H1 (cell line): Measurements from ENCODE around the gene LAIR2. TPM values are rescaled to one million over a fixed set of nuclear protein-coding genes. Genes with fewer than 3 reads are reported as not detected.

Source experiments
- CTCF ChIA-PET: fragments of 300-600 bp; sonication (Branson Sonifier 250); formaldehyde crosslinking; loops from one replicate; lab custom pipeline; 2021; ENCODE audit not compliant: partially characterized antibody; lab: Charles Lee
- POLR2A ChIA-PET: fragments of 300-600 bp; sonication (Branson Sonifier 250); formaldehyde crosslinking; loops from one replicate; lab custom pipeline; 2021; ENCODE audit warnings: inconsistent platforms; ENCODE audit not compliant: partially characterized antibody; lab: Charles Lee
- DNase-seq, 2 experiments: peaks; one replicate each; pipeline versions ENCODE4 v3.0.0 to v3.0.0-alpha.2; 2010 to 2022; ENCODE audit warnings: low spot score in 2 of 2, low read depth in 1 of 2, mixed read lengths in 1 of 2
- FAIRE-seq: peaks from 2 replicates; lab custom pipeline; 2011; peaks lifted over from hg19 to GRCh38; lab: Jason Lieb, UNC
- H2AFZ ChIP-seq: 2 replicates; pipeline ENCODE4 v1.8.1; 2012; ENCODE audit warnings: low read length, inconsistent platforms
- H2AK5ac ChIP-seq: 2 replicates; pipeline ENCODE4 v1.6.1; 2013; ENCODE audit warnings: low read depth, low read length
- H2BK120ac ChIP-seq: replicated peaks from 2 replicates; pipeline ENCODE3; 2013; ENCODE audit warnings: low read depth, low read length, inconsistent platforms
- H2BK12ac ChIP-seq: 2 replicates; pipeline ENCODE4 v1.6.1; 2013; ENCODE audit warnings: low read depth, low read length
- H2BK15ac ChIP-seq: 2 replicates; pipeline ENCODE4 v1.6.1; 2013; ENCODE audit warnings: low read length
- H2BK20ac ChIP-seq: 2 replicates; pipeline ENCODE4 v1.6.1; 2013; ENCODE audit warnings: low read length
- H2BK5ac ChIP-seq: 2 replicates; pipeline ENCODE4 v1.6.1; 2013; ENCODE audit warnings: low read depth, low read length
- H3K14ac ChIP-seq: 2 replicates; pipeline ENCODE4 v1.6.1; 2013; ENCODE audit warnings: inconsistent platforms; ENCODE audit not compliant: insufficient read length
- H3K18ac ChIP-seq: 2 replicates; pipeline ENCODE4 v1.6.1; 2013; ENCODE audit warnings: low read length; ENCODE audit errors: extremely low read depth
- H3K23ac ChIP-seq: 2 replicates; pipeline ENCODE4 v1.6.1; 2013; ENCODE audit warnings: inconsistent platforms; ENCODE audit not compliant: insufficient read length
- H3K23me2 ChIP-seq: 2 replicates; pipeline ENCODE4 v1.6.1; 2013; ENCODE audit warnings: low read depth, low read length
- H3K27ac ChIP-seq: 2 replicates; pipeline ENCODE4 v1.6.1; 2011; ENCODE audit warnings: low read depth, low read length, inconsistent platforms
- H3K27me3 ChIP-seq, 4 experiments: replicated peaks in 1 of 4; 1 replicate in 1 of 4; 2 replicates in 3 of 4; pipeline versions ENCODE4 v1.6.1 to v1.8.1; 2011 to 2013; ENCODE audit warnings: low read length in 3 of 4, mild to moderate bottlenecking in 3 of 4, inconsistent platforms in 2 of 4, mixed read lengths in 2 of 4, moderate library complexity in 1 of 4; ENCODE audit not compliant: control insufficient read depth in 3 of 4, insufficient read depth in 3 of 4; ENCODE audit errors: extremely low read depth in 1 of 4
- H3K36me3 ChIP-seq, 4 experiments: 2 replicates each; pipeline versions ENCODE4 v1.6.1 to v1.8.1; 2011 to 2013; ENCODE audit warnings: mild to moderate bottlenecking in 4 of 4, low read length in 3 of 4, moderate library complexity in 2 of 4, control low read depth in 1 of 4, inconsistent platforms in 1 of 4; ENCODE audit not compliant: insufficient read depth in 4 of 4, control insufficient read depth in 2 of 4
- H3K4ac ChIP-seq: replicated peaks from 2 replicates; pipeline ENCODE3; 2013; ENCODE audit warnings: low read length, low read depth, mixed read lengths, inconsistent platforms; ENCODE audit not compliant: insufficient read length
- H3K4me1 ChIP-seq, 4 experiments: replicated peaks in 1 of 4; 1 replicate in 1 of 4; 2 replicates in 3 of 4; pipeline versions ENCODE4 v1.6.1 to v1.8.1; 2011 to 2013; ENCODE audit warnings: low read length in 3 of 4, inconsistent platforms in 2 of 4, mixed read lengths in 1 of 4; ENCODE audit not compliant: insufficient read depth in 4 of 4, control insufficient read depth in 3 of 4
- H3K4me2 ChIP-seq, 2 experiments: 2 replicates each; pipeline versions ENCODE4 v1.6.1 to v1.8.1; 2011 to 2013; ENCODE audit warnings: low read depth in 2 of 2, low read length in 2 of 2, control low read depth in 1 of 2, inconsistent platforms in 1 of 2, mild to moderate bottlenecking in 1 of 2; ENCODE audit not compliant: insufficient read depth in 1 of 2
- H3K4me3 ChIP-seq, 4 experiments: fragments of 200-600, 300-600 bp in 1 of 4; sonication (generic), shearing (Covaris generic), sonication (Bioruptor Twin) in 1 of 4; 2 replicates each; pipeline versions ENCODE4 v1.5.1 to v1.8.1; 2011 to 2016; ENCODE audit warnings: low read length in 4 of 4, low read depth in 3 of 4, control low read depth in 2 of 4, inconsistent platforms in 2 of 4, mild to moderate bottlenecking in 2 of 4, mixed read lengths in 1 of 4, moderate library complexity in 1 of 4; ENCODE audit not compliant: insufficient read depth in 2 of 4; ENCODE audit errors: extremely low read depth in 1 of 4
- H3K56ac ChIP-seq: replicated peaks from 2 replicates; pipeline ENCODE3; 2013; ENCODE audit warnings: low read depth, mild to moderate bottlenecking, mixed read lengths, low read length, inconsistent platforms; ENCODE audit not compliant: insufficient read length
- H3K79me1 ChIP-seq: 2 replicates; pipeline ENCODE4 v1.6.1; 2013; ENCODE audit warnings: low read depth, low read length, control low read depth
- H3K79me2 ChIP-seq, 2 experiments: 2 replicates each; pipeline versions ENCODE4 v1.6.1 to v1.8.1; 2012 to 2013; ENCODE audit warnings: low read length in 2 of 2, mild to moderate bottlenecking in 2 of 2, inconsistent platforms in 1 of 2; ENCODE audit not compliant: insufficient read depth in 2 of 2, control insufficient read depth in 1 of 2
- H3K9ac ChIP-seq, 4 experiments: replicated peaks in 1 of 4; 1 replicate in 1 of 4; 2 replicates in 3 of 4; pipeline versions ENCODE4 v1.6.1 to v1.8.1; 2011 to 2013; ENCODE audit warnings: low read depth in 3 of 4, low read length in 3 of 4, control low read depth in 2 of 4, mild to moderate bottlenecking in 2 of 4, moderate library complexity in 2 of 4, inconsistent platforms in 1 of 4; ENCODE audit errors: extremely low read depth in 1 of 4
- H3K9me3 ChIP-seq, 2 experiments: 2 replicates each; pipeline versions ENCODE4 v1.6.1 to v1.8.1; 2012 to 2013; ENCODE audit warnings: mild to moderate bottlenecking in 2 of 2, moderate library complexity in 2 of 2, control low read depth in 1 of 2, inconsistent platforms in 1 of 2, low read depth in 1 of 2, low read length in 1 of 2, mixed read lengths in 1 of 2; ENCODE audit not compliant: insufficient read depth in 2 of 2
- H4K20me1 ChIP-seq, 2 experiments: replicated peaks in 1 of 2; 2 replicates each; pipeline versions ENCODE3 to v1.8.1; 2011 to 2013; ENCODE audit warnings: inconsistent platforms in 2 of 2, low read length in 2 of 2, mild to moderate bottlenecking in 1 of 2; ENCODE audit not compliant: insufficient read depth in 2 of 2, control insufficient read depth in 1 of 2
- H4K5ac ChIP-seq: 2 replicates; pipeline ENCODE4 v1.6.1; 2013; ENCODE audit warnings: low read length, low read depth, mixed read lengths, inconsistent platforms; ENCODE audit not compliant: insufficient read length
- H4K8ac ChIP-seq: 2 replicates; pipeline ENCODE4 v1.8.0; 2013; ENCODE audit warnings: mild to moderate bottlenecking, moderate library complexity, low read length, inconsistent platforms; ENCODE audit not compliant: insufficient read depth; ENCODE audit errors: extremely low read depth
- H4K91ac ChIP-seq: replicated peaks from 2 replicates; pipeline ENCODE3; 2013; ENCODE audit warnings: low read length, mixed read lengths, inconsistent platforms; ENCODE audit not compliant: insufficient read length
- BCL11A ChIP-seq, 2 experiments: IDR thresholded peaks; one replicate each; pipeline ENCODE4 v1.6.1; 2011; ENCODE audit warnings: low read depth in 2 of 2, low read length in 2 of 2, mild to moderate bottlenecking in 2 of 2
- EZH2 ChIP-seq: fragments of 200-600 bp; sonication (generic); IDR thresholded peaks from 2 replicates; pipeline ENCODE4 v1.7.1; 2012; ENCODE audit warnings: low read depth, mild to moderate bottlenecking, moderate library complexity, low read length, inconsistent platforms; ENCODE audit not compliant: severe bottlenecking
- NRF1 ChIP-seq: IDR thresholded peaks from 2 replicates; pipeline ENCODE4 v1.6.1; 2011; ENCODE audit warnings: mild to moderate bottlenecking, low read depth, low read length, improper control_type of control experiment
- RAD21 ChIP-seq, 2 experiments: IDR thresholded peaks in 1 of 2; conservative IDR thresholded peaks in 1 of 2; 2 replicates each; pipeline ENCODE4 v1.6.1; 2011; ENCODE audit warnings: low read depth in 2 of 2, low read length in 2 of 2, improper control_type of control experiment in 1 of 2, inconsistent platforms in 1 of 2, mild to moderate bottlenecking in 1 of 2, moderate library complexity in 1 of 2
- SP4 ChIP-seq: IDR thresholded peaks from 2 replicates; pipeline ENCODE4 v1.6.1; 2012; ENCODE audit warnings: low read length, inconsistent platforms
- WGBS, 2 experiments: shearing (Covaris generic) in 1 of 2; methylation state at CpG; one replicate each; pipeline versions ENCODE4 v1.1.6 to v1.1.7; 2013 to 2015; ENCODE audit warnings: low lambda C conversion rate in 2 of 2, mixed read lengths in 2 of 2, inconsistent platforms in 1 of 2, low coverage in 1 of 2, missing lambda C conversion rate in 1 of 2; ENCODE audit not compliant: insufficient replicate concordance in 2 of 2, insufficient coverage in 1 of 2, insufficient read length in 1 of 2; ENCODE audit errors: extremely low coverage in 1 of 2, missing lambda C conversion rate in 1 of 2; 5-methylcytosine and 5-hydroxymethylcytosine counted together
- polyA plus RNA-seq, 7 experiments: library from polyadenylated mRNA; depleted of rRNA in 3 of 7; stranded (reverse) in 5 of 7; unstranded in 2 of 7; fragments of >200 nt in 5 of 7; fragments of 200-250 nt in 2 of 7; gene quantifications; 1 replicate in 5 of 7; 2 replicates in 1 of 7; 4 replicates in 1 of 7; pipeline versions ENCODE4 v1.2.1 to v1.2.3, GENCODE V29; 2011 to 2013; ENCODE audit warnings: missing spikeins in 2 of 7, mixed read lengths in 2 of 7
- total RNA-seq: library from RNA; stranded (reverse); fragmentation: NEBNext Ultra II Directional; extraction: Animal tissue kit (Norgen Biotek cat#: 25700); gene quantifications from 2 replicates; pipeline ENCODE4 v1.2.1, GENCODE V29; 2021

Gene LAIR2
- total and polyA plus RNA-seq, 2 of the 8 experiments (the other 6 are each of a cell fraction or from before 2014, with no cell fraction given), result not detected

DNA sequence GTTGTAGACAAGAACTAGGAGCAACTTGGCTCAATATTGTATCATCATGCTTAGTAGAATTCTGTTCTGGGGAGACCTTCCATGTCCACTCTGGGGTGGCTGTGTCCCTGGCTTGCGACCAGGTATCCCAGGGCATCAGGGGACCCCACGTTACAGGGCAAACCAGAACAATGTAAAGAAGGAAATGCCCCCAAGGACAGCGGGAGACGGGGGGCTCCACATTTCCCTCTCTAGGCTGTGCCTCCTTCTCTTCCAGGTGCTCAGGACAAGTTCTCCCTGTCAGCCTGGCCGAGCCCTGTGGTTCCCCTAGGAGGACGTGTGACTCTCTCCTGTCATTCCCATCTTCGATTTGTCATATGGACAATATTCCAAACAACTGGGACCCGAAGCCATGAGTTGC, 30.8 kb downstream of the LAIR2 start:
- DNase-seq (no peak), FAIRE-seq (no peak)
- H3K4me3 ChIP-seq, result no peak overlapping the region
- H3K4ac ChIP-seq, result no peak overlapping the region
- H4K8ac ChIP-seq, result no peak overlapping the region
- no peak overlapping the region for H3K18ac ChIP-seq
- no peak overlapping the region for H3K56ac ChIP-seq
- no peaks in the 10 kb centered on the region; a peak in 1 of 7 replicates for H3K27me3 ChIP-seq
- no peaks in the 10 kb centered on the region for H4K20me1 ChIP-seq
- H2AFZ ChIP-seq, result no peak overlapping the region
- H3K79me2 ChIP-seq, result no peaks in the 10 kb centered on the region
- H2BK20ac ChIP-seq, result no peak overlapping the region
- H4K91ac ChIP-seq, result no peak overlapping the region
- no peak overlapping the region for H2BK12ac ChIP-seq
- no peaks in the 10 kb centered on the region for H3K4me1 ChIP-seq
- no peak for TF ChIP-seq RAD21 (IDR thresholded peaks at IDR 0.05 in 1 of 2, conservative IDR thresholded peaks at IDR 0.05 in 1 of 2; ENCODE audit: low read depth in 2 of 2, low read length in 2 of 2)
- no peak for TF ChIP-seq NRF1
- TF ChIP-seq BCL11A (IDR thresholded peaks at IDR 0.05; ENCODE audit: low read depth in 2 of 2, low read length in 2 of 2), result no peak
- no peak for TF ChIP-seq SP4
- TF ChIP-seq EZH2, result no peak
- no peak overlapping the region for H2BK5ac ChIP-seq
- H3K9ac ChIP-seq, result no peak overlapping the region
- H3K14ac ChIP-seq, result no peak overlapping the region
- H4K5ac ChIP-seq, result no peak overlapping the region
- H3K23me2 ChIP-seq, result no peaks in the 10 kb centered on the region
- H3K36me3 ChIP-seq, result no peaks in the 10 kb centered on the region
- no peaks in the 10 kb centered on the region for H3K79me1 ChIP-seq
- ChIA-PET POLR2A (no interaction called here), CTCF (no interaction called here)
- no peak overlapping the region for H3K27ac ChIP-seq
- H2AK5ac ChIP-seq, result no peak overlapping the region
- no peak overlapping the region for H3K23ac ChIP-seq
- H3K9me3 ChIP-seq, result peaks cover 65 to 80% of the 10 kb centered on the region in 2 experiments
- 78% methylated on average over 8 of the region's 8 CpGs; no CpG with 5 or more reads in 1 of the 2 experiments for WGBS, 2 experiments
- no peak overlapping the region for H3K4me2 ChIP-seq
- H2BK15ac ChIP-seq, result no peak overlapping the region
- no peak overlapping the region for H2BK120ac ChIP-seq
